ENCODE measurements around the gene SLC17A6.

Gene SLC17A6

GRCh38 chr11:22415476-22415875 lies 77.3 kb downstream of the SLC17A6 start:
- H3K27me3 ChIP-seq (replicated peaks; ENCODE audit: control insufficient read depth, insufficient read depth, low read length), result no peaks in the 10 kb centered on the region
- no peaks in the 10 kb centered on the region for H3K36me3 ChIP-seq (ENCODE audit: control insufficient read depth, insufficient read depth, low read length)
- no peak for TF ChIP-seq CTCF (IDR thresholded peaks at IDR 0.05; ENCODE audit: insufficient read depth, low read length, poor library complexity, severe bottlenecking)
- no peak for DNase-seq (ENCODE audit: extremely low read depth, insufficient read length)
- no peak overlapping the region for H3K4me3 ChIP-seq (replicated peaks; ENCODE audit: low read depth, low read length)

- Histone ChIP-seq H3K36me3 (ENCODE audit: control insufficient read depth, insufficient read depth, low read length) (no peaks in the 10 kb centered on the region), H3K27me3 (replicated peaks; ENCODE audit: control insufficient read depth, insufficient read depth, low read length) (no peaks in the 10 kb centered on the region), H3K4me3 (replicated peaks; ENCODE audit: low read depth, low read length) (no peak overlapping the region)
- no peak for DNase-seq (ENCODE audit: extremely low read depth, insufficient read length)
- no peak for TF ChIP-seq CTCF (IDR thresholded peaks at IDR 0.05; ENCODE audit: insufficient read depth, low read length, poor library complexity, severe bottlenecking)
Measured at GRCh38 chr11:22416462-22416861, 78.3 kb downstream of the SLC17A6 start.

- no peak for TF ChIP-seq CTCF (IDR thresholded peaks at IDR 0.05; ENCODE audit: insufficient read depth, low read length, poor library complexity, severe bottlenecking)
Measured at GRCh38 chr11:22426915-22427314, 88.7 kb downstream of the SLC17A6 start.

More at GRCh38 chr11:22426915-22427314, 88.7 kb downstream of the SLC17A6 start:
- Histone ChIP-seq H3K36me3 (ENCODE audit: control insufficient read depth, insufficient read depth, low read length) (no peaks in the 10 kb centered on the region), H3K27me3 (replicated peaks; ENCODE audit: control insufficient read depth, insufficient read depth, low read length) (no peaks in the 10 kb centered on the region), H3K4me3 (replicated peaks; ENCODE audit: low read depth, low read length) (no peak overlapping the region)
- no peak for DNase-seq (ENCODE audit: extremely low read depth, insufficient read length)
